ENCODE measurements around the gene NUCB1.

The NUCB1 gene

DNA sequence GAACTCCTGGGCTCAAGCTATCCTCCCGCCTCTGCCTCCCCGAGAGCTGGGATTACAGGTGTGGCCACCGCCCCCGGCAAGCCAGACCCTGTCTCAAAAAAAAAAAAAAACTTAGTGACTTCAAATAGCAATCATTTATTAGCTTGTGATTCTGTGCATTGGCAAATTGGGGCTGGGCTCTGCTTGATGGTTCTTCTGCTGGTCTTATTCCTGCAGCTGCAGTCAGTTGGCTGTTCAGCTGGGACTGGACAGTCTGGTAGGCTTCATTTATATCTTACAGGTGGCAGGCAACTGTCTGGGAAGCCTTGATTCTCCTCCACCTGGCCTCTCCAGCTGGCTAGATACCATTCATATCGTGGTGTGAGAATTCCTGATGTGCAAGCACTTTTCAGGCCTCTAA lies 40.8 kb downstream of the NUCB1 start:
- DNase-seq, result no peak

DNA sequence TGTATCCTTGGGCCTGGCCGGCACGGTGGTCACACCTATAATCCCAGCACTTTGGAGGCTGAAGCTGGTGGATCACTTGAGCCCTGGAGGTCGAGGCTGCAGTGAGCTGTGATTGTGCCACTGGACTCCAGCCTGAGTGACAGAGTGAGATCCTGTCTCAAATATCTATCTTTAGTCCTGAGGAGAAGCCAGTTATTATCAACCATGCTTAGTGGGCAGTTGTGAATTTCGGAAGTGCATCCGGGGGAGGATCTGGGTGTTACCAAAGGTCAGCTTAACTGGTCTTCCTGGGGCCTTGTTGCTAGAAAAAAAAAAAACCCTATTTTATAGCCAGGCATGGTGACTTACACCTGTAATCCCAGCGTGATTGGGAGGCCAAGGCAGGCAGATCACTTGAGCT lies 43.0 kb downstream of the NUCB1 start:
- DNase-seq, result no peak

DNA sequence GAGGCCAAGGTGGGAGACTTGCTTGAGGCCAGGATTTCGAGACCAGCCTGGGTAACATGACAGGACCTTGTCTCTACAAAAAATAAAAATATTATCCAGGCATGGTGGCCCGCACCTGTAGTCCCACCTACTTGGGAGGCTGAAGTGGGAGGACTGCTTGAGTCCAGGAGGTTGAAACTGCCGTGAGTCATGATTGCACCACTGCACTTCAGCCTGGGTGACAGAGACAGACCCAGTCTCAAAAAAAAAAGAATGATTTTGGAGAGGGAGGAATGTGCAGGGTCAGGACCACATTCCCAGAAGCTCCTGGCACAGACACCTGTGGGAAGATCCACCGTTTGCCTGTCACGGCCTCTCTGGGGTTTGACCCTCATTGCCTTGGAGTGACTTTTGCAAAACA lies 45.3 kb downstream of the NUCB1 start:
- DNase-seq, result no peak

DNA sequence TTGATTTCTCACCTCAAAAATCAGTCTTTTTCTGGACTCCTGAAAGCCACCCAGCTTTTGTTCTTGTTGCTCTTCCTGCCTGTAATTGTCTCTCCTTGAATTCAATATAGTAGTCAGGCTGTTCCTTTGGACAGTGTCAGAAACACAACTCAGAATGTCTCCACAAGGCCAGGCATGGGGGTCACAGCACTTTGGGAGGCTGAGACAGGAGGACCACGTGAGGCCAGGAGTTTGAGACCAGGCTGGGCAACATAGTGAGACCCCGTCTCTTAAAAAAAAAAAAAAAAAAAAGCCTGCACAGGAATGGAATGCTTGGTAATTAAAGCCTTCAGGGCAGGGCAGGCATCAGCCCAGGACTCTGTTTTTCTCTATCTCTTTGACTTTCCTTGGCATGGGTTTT lies 45.7 kb downstream of the NUCB1 start:
- no peak for DNase-seq

DNA sequence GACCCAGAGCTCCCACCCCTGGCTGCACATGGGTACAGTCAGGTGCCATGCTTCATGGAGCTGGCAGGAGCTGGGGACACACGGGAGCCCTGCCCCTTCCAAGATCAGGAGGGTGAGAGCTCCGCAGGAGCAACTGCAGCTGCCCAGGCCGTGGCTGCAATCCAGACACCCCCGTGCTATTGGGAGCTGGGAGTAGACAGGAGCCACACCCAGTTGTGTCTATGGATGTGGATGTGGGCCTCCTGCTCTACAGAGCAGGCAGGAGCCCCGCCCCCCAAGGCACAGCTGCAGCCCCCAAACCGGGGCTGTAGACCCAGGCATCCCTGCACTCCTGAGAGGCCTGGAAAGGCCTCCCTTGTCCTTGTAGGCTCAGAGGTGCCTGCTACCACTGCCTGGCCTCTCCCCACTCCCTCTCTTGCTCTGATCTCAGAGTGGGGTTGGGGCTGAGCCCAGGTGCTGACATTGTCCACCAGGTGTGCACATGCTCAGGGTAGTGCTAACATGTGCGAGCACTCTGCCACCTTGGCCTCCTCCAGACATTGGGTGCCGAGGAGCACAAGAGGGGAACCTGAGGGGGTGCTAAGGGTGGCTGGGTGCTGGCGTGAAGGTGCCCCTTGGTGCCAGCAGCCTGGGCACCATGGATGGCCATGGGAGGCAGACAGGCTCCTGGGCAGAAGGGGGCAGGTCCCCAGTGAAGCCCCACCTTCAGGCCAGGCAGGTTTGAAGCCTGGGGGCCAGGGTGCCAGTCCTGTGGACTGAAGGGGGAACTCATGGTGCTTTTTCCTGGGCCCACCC lies 46.5 kb downstream of the NUCB1 start:
- no peak for DNase-seq

DNA sequence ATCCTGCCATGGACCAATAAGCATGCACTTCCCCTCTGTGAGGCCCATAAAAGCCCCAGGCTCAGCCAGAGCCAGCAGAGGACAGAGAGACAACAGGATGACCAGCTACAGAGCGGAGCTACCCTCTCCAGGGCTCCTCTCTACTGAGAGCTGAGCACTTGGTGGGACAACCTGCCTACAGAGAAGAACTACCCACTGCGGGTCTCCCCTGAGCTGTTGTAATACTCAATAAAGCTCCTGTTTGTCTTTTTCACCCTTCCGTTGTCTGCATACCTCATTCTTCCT lies 47.1 kb downstream of the NUCB1 start:
- DNase-seq, result no peak

DNA sequence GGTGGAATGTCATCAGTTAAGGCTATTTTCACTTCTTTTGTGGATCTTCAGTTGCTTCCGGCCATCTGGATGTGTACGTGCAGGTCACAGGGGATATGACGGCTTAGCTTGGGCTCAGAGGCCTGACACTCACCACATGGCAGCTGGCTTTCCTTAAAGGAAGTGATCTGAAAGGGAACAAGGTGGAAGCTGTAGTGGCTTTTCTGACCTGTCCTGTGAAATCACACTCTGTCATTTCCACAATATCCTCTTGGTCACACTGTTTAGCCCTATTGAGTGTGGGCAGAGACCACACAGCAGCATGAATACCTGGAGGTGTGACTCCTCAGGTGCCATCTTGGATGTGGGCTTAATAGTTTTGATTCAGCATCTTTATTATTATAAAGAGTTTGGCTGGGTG lies 50.0 kb downstream of the NUCB1 start:
- DNase-seq, result no peak

DNA sequence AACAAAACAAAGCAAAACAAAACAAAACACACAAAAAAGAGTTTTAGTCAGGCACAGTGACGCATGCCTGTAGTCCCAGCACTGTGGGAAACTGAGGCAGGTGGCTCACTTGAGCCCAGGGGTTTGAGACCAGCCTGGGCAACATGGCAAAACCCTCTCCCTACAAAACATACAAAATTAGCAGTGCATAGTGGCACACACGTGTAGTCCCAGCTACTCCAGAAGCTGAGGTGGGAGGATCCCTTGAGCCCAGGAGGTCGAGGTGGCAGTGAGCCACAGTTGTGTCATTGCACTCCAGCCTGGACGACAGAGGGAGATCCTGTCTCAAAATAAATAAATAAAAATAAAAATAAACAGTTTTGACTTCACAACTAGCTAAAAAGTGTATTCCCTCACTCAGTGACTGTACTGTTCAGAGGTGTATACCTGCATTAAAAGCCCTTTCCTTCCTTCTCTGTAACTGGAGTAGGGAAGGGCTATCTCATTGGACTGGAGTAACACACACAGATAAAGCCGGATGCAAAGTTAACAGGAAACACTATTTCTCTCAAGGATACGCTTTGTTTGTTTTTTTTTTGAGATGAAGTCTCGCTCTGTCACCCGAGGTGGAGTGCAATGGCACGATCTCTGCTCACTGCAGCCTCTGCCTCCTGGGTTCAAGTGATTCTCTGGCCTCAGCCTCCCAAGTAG lies 50.9 kb downstream of the NUCB1 start:
- DNase-seq, result no peak

DNA sequence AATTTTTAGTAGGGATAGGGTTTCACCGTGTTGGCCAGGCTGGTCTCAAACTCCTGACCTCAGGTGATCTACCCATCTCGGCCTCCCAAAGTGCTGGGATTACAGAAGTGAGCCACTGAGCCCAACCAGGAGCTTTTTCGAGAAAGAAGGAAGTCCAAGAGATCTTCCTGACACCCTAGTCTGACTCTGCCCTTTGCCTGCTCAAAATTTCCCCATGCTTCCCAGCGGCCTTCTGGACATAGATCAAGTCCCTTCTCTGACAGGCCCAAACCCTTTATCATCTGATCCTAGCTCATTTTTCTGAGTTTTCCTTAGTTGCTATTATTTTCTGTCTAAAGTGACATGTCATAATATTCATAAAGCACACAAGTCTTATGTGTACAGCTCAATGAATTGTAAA lies 53.0 kb downstream of the NUCB1 start:
- no peak for DNase-seq

DNA sequence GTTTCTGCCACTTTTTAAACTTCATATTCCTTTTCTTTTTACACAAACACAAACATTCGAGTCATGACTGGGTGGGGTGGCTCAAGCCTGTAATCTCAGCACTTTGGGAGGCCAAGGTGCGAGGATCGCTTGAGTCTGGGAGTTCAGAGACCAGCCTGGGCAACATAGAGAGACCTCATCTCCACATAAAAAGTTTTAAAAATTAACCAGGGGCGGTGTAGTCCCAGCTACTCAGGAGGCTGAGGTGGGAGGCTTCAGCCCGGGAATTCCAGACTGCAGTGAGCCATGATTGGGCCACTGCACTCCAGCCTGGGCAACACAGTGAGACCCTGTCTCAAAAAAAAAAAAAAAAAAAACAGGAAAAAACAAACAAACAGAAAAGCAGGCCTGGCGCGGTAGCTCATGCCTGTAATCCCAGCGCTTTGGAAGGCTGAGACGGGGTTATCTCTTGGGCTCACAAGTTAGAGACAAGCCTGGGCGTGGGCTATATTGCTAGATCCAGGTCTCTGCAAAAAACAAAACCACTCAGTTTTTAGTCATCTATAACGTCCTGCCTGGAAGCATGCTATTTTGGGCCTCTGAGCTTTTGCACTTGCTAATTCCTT lies 54.0 kb downstream of the NUCB1 start:
- DNase-seq, result no peak

DNA sequence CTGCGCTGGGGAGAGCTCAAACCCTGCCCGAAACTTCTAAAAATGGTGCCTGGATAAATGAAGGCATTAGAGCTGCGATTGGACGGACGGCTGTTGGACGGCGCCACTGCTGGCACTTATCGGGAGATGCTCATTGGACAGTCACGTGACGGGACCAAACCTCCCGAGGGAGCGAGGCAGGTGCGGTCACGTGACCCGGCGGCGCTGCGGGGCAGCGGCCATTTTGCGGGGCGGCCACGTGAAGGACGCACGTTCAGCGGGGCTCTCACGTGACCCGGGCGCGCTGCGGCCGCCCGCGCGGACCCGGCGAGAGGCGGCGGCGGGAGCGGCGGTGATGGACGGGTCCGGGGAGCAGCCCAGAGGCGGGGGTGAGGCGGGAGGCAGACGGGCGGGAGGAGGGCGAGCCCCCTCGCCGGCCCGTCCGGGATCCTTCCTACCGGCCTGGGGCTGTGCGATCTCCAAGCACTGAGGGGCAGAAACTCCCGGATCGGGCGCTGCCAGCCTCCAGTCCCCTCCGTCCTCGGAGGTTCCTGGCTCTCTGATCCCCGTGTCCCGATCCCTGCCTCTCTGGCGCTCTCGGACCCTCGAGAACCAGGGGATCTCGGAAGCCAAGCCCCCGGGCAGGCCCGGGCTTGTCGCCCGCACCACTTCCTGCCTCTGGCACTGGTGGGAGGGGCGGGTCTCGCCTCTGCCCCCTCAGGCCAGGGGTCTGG lies 54.6 kb downstream of the NUCB1 start, which contains the start of gene BAX:
Gene BAX (plus strand): TSS at position 281 of the 713 bp plus-strand sequence. CDS start 54 bp downstream, at position 335.
- DNase-seq, result peak; percentile 67 to 83 (median 78)

DNA sequence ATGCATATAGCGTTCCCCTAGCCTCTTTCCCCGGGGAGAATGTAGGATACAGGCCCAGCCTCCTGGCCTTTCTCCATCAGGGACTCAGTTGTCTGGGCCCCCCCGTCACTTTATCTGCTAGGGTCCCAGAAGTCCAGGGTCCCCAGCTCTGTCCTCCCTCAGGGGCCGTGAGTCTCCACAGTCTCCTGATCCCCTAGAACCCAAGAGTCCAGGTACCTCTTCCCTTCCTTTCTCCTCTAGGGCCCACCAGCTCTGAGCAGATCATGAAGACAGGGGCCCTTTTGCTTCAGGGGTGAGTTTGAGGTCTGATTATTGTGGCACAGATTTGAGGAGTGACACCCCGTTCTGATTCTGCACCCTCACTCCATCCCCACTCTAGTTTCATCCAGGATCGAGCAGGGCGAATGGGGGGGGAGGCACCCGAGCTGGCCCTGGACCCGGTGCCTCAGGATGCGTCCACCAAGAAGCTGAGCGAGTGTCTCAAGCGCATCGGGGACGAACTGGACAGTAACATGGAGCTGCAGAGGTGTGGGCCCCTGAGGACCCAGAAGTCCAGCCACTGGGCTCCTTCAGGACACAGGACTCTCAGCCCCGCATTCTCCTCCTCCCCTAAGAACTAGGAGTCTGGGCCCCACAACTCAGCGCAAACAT lies 55.3 kb downstream of the NUCB1 start:
- no peak for DNase-seq

DNA sequence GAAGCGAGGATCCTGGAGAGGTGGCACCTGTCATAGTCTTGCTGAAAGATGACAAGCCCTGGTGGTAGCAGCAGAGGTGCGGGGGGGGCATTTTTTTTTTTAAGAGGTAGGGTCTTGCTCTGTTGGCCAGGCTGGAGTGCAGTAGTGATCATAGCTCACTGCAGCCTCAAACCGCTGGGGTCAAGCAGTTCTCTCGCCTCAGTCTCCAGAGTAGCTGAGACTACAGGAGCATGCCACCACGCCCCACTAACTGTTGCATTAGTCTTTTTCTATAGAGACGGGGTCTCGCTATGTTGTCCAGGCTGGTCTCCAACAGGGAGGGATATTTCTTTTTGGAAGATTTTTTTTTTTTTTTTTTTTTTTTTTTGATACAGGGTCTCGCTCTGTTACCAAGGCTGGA lies 57.9 kb downstream of the NUCB1 start:
- DNase-seq, result no peak

DNA sequence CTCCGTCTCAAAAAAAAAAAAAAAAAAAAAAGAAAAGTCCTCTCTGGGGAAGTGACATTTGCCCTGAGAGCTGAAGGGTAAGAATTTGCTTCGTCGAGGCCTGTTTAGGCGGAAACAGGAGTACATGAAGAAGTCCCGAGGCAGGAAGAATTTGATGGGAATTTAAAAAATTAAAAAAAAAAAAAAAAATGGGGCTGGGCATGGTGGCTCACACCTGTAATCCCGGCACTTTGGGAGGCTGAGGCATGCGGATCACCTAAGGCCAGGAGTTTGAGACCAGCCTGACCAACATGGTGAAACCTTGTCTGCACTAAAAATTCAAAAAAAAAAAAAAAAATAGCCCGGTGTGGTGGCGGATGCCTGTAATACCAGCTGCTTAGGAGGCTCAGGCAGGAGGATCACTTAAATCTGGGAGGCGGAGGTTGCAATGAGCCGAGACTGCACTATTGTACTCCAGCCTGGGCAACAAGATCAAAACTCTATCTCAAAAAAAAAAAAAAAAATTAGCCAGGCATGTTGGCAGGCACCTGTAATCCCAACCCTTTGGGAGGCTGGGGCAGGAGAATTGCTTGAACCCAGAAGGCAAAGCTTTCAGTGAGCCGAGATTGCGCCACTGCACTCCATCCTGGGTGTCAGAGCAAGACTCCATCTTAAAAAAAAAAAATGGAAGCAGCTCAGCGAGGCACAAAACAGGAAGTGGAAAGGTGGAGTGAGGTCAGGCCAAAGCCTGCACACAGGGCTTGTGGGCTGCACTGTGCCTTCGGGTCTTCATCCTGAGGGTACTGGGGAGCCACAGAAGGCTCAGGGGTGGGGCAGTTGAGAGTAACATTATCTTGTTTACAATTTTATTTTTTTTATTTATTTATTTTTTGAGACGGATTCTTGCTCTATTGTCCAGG lies 59.5 kb downstream of the NUCB1 start:
- DNase-seq, result no peak

DNA sequence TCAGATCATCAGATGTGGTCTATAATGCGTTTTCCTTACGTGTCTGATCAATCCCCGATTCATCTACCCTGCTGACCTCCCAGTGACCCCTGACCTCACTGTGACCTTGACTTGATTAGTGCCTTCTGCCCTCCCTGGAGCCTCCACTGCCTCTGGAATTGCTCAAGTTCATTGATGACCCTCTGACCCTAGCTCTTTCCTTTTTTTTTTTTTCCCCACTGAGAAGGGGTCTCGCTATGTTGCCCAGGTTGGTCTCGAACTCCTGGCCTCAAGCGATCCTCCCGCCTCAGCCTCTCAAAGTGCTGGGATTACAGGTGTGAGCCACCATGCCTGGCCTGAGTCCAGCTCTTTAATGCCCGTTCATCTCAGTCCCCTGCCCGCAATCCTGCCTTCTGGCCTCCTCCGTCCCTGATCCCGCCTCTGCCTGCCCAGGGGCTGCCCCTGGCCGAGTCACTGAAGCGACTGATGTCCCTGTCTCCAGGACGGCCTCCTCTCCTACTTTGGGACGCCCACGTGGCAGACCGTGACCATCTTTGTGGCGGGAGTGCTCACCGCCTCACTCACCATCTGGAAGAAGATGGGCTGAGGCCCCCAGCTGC lies 61.0 kb downstream of the NUCB1 start:
- DNase-seq, result no peak

DNA sequence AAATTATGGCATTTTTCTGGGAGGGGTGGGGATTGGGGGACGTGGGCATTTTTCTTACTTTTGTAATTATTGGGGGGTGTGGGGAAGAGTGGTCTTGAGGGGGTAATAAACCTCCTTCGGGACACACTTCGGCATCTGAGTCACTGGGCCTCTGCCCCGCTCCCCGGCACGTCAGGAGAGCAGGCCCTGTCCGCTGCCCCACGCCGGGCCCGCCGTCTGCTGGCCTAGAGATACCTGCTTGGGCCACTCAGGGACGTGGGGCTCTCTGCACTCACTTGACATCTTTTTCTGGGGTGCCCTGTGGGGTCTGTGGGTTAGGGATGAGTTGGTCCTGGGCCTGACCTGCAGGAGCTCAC lies 61.5 kb downstream of the NUCB1 start:
- no peak for DNase-seq

DNA sequence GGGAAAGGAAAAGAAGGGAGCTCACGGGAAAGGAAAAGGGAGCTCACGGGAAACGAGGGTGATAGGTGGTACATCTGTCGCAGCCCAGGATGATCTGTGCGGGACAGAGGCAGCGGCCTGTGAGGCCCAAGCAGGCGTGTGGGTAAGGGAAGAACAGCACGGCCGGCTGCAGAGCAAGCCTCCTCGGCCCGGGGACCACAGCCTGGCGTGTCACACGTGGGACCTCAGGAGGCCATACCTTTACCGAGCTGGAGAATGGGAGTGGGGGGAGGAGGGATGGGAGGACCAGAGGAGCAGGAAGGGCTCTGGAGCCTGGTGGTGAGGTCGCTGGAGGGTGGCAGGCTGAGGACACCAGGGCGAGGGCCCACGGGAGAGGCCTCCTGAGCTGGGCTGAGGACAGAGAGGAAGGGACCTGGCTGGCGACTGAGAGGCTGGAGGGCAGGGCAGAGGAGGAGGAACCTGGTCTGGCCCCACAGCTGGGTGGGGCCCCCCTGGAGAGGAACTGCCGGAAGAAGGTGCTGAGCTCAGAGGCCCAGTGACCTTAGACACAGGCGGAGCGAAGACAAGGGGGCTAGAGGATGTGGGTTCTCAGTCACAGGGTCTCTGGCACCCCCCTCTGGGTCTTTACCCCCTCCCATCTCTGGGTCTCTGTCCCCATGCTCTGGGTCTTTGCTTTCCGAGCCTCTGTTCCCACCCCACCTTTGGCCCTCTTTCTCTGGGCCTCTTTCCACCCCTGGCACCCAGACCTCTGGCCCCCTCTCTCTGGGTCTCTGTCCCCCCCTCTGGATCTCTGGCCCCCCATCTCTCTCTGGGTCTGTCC lies 62.1 kb downstream of the NUCB1 start:
- DNase-seq, result peak in 1 of 4 experiments; percentile 25

DNA sequence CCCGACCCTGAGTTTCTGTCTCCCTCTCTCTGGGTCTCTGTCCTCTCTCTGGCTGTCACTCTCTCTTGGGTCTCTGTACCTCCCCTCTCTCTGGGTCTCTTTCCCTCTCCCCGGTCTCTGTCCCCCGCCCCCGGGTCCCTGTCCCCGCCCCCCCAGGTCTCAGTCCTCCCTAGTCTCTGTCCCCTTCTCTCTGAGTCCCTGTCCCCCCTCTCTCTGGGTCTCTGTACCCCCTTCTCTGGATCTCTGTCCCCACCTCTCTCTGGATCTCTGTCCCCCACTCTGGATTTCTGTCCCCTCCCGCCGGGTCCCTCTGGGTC lies 62.7 kb downstream of the NUCB1 start:
- DNase-seq, result no peak

DNA sequence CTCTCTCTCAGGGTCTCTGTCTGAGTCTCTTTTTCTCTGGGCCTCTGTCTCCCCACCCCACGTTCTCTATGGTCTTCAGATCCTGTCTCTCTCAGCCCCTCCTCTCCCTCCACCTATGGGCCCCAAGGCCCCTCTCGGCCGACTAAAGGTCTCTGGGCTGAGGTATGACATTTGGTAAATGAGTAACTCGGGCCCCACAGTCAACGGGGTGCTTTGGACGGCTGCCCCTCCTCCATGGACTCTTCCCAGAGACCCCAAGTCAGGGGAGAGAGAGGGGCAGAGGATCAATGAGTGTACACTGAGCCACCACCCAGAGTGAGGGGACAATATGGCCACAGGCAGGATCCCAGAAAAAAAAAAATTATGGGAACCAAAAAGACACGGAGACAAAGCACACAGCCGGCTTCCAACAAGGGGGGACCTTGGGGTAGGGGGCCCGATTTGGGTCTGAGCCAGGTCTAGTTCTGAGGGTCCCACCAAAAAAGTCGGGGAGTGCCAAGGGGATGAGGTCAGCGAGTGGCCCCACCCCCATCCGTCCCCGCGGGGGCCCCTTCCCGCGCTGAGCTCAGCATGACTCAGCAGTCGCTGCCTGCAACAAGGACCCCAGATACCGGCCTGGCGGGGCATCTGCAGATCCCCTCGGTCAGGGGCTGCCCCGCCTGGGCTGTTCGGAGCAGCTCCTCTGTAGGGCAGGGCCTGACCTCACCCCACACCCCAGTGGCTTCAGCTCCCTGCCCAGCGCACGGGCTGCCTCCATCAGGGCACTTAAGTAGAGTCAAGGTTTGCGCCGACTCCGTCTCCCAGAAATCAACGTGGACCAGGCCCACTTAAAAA lies 63.5 kb downstream of the NUCB1 start:
- peak in 3 of 4 experiments; percentile 26 to 32 (median 27) for DNase-seq
